Measurements from ENCODE around the gene ZBTB17.

- TF ChIP-seq CTCF (IDR thresholded peaks at IDR 0.05; ENCODE audit: insufficient read depth, low read length): no peak
- no peak for TF ChIP-seq REST (IDR thresholded peaks at IDR 0.05; ENCODE audit: insufficient replicate concordance, low read depth)
- no peak for TF ChIP-seq GABPA (IDR thresholded peaks at IDR 0.05; ENCODE audit: low read depth)
- TF ChIP-seq POLR2AphosphoS5 (IDR thresholded peaks at IDR 0.05; ENCODE audit: low read depth): no peak; the same call in 1 of the 2 replicates
- TF ChIP-seq SPI1 (IDR thresholded peaks at IDR 0.05; ENCODE audit: borderline replicate concordance, low read depth): peak; percentile 66; the same call in 1 of the 2 replicates
Measured at GRCh38 chr1:15952317-15953258, 23.3 kb downstream of the ZBTB17 start.
